Prostate gland (tissue), 2 donors: ENCODE data around the gene PILRB. TPM values are rescaled to one million over a fixed set of nuclear protein-coding genes. Genes with fewer than 3 reads are reported as not detected.

Source experiments
- DNase-seq: peaks from one replicate; pipeline ENCODE4 v3.0.0-alpha.2; 2019; ENCODE audit warnings: low spot score
- H3K27ac ChIP-seq, 2 donors: fragments of 200-600 bp; sonication (generic); 2 replicates each; pipeline ENCODE4 v1.5.1; 2017 to 2019
- H3K27me3 ChIP-seq: fragments of 200-600 bp; sonication (generic); replicated peaks from 2 replicates; pipeline ENCODE4 v1.5.1; 2019; ENCODE audit not compliant: insufficient read depth
- H3K36me3 ChIP-seq, 2 donors: fragments of 200-600 bp; sonication (generic); 1 replicate in 1 of 2; 2 replicates in 1 of 2; pipeline versions ENCODE4 v1.5.1 to v1.8.1; 2017 to 2019
- H3K4me1 ChIP-seq: fragments of 200-600 bp; sonication (generic); replicated peaks from 2 replicates; pipeline ENCODE4 v1.5.1; 2019
- H3K4me3 ChIP-seq, 2 donors: fragments of 200-600 bp; sonication (generic); 2 replicates each; pipeline ENCODE4 v1.5.1; 2017 to 2019
- H3K9me3 ChIP-seq: fragments of 200-600 bp; sonication (generic); 2 replicates; pipeline ENCODE4 v1.5.1; 2017
- CTCF ChIP-seq, 4 experiments: fragments of 200-600 bp in 2 of 4; fragments of 450-650 bp in 2 of 4; sonication (generic) in 2 of 4; IDR thresholded peaks; 1 replicate in 3 of 4; 2 replicates in 1 of 4; pipeline ENCODE4 v1.5.1; 2016 to 2019; ENCODE audit warnings: antibody characterized with exemption in 4 of 4, mild to moderate bottlenecking in 2 of 4, moderate library complexity in 2 of 4
- POLR2A ChIP-seq: fragments of 450-650 bp; IDR thresholded peaks from one replicate; pipeline ENCODE4 v1.6.1; 2016; ENCODE audit warnings: antibody characterized with exemption, mild to moderate bottlenecking
- POLR2AphosphoS5 ChIP-seq: sonication (generic); formaldehyde crosslinking; IDR thresholded peaks from one replicate; pipeline ENCODE4 v1.6.1; 2017; ENCODE audit warnings: antibody characterized with exemption
- WGBS: methylation state at CpG from one replicate; pipeline ENCODE4 v1.1.5; 2018; 5-methylcytosine and 5-hydroxymethylcytosine counted together
- intact Hi-C: fragments of 100-400 bp; cut with DNase I; formaldehyde crosslinking; loops from one replicate; pipeline ENCODE4 v1.14.2; 2022
- total RNA-seq, 2 donors: library from RNA; depleted of rRNA; stranded (reverse); fragments of >200 nt; gene quantifications; one replicate each; pipeline ENCODE4 v1.1.0, GENCODE V29; 2016

Gene PILRB
- total RNA-seq, 2 donors from 2014 or later, result 72.4 to 120 TPM

- Histone ChIP-seq H3K9me3 (no peaks in the 10 kb centered on the region), H3K27ac (no peak overlapping the region), H3K27me3 (no peaks in the 10 kb centered on the region), H3K36me3 (no peaks in the 10 kb centered on the region), H3K4me1 (no peaks in the 10 kb centered on the region), H3K4me3 (no peak overlapping the region)
- intact Hi-C loops, result no loop called here
- WGBS, result 88% methylated on average over 2 of the region's 2 CpGs
- TF ChIP-seq POLR2A (no peak), POLR2AphosphoS5 (no peak), CTCF (IDR thresholded peaks at IDR 0.05) (no peak)
- no peak for DNase-seq
These were observed 29.8 kb downstream of the PILRB start for GRCh38 chr7:100387695-100388094.

GRCh38 chr7:100389437-100390088, 31.6 kb downstream of the PILRB start:
- Histone ChIP-seq H3K27me3 (no peaks in the 10 kb centered on the region), H3K4me1 (no peaks in the 10 kb centered on the region), H3K9me3 (no peaks in the 10 kb centered on the region), H3K36me3 (no peaks in the 10 kb centered on the region), H3K27ac (no peak overlapping the region), H3K4me3 (no peak overlapping the region)
- intact Hi-C loops, result no loop called here
- WGBS, result 78% methylated on average over 9 of the region's 9 CpGs
- DNase-seq, result no peak
- no peak for TF ChIP-seq CTCF (IDR thresholded peaks at IDR 0.05)
- TF ChIP-seq POLR2AphosphoS5, result no peak
- no peak for TF ChIP-seq POLR2A

- TF ChIP-seq POLR2A (no peak), POLR2AphosphoS5 (no peak), CTCF (IDR thresholded peaks at IDR 0.05) (no peak)
- no peaks in the 10 kb centered on the region for H3K4me1 ChIP-seq
- no peak overlapping the region for H3K27ac ChIP-seq
- intact Hi-C loops, result no loop called here
- no peaks in the 10 kb centered on the region for H3K9me3 ChIP-seq
- H3K4me3 ChIP-seq, result no peak overlapping the region
- DNase-seq, result no peak
- H3K36me3 ChIP-seq, result no peaks in the 10 kb centered on the region
- H3K27me3 ChIP-seq, result no peaks in the 10 kb centered on the region
- 73% methylated on average over 3 of the region's 3 CpGs for WGBS
These were observed 32.5 kb downstream of the PILRB start for GRCh38 chr7:100390286-100391009.

- DNase-seq, result no peak
- Histone ChIP-seq H3K4me3 (no peak overlapping the region), H3K9me3 (no peaks in the 10 kb centered on the region), H3K27me3 (no peaks in the 10 kb centered on the region), H3K27ac (no peak overlapping the region), H3K36me3 (no peaks in the 10 kb centered on the region), H3K4me1 (no peaks in the 10 kb centered on the region)
- TF ChIP-seq POLR2AphosphoS5, result no peak
- TF ChIP-seq CTCF (IDR thresholded peaks at IDR 0.05), result no peak
- no peak for TF ChIP-seq POLR2A
- intact Hi-C loops, result no loop called here
- 75% methylated on average over 4 of the region's 4 CpGs for WGBS
These were observed 35.5 kb downstream of the PILRB start for GRCh38 chr7:100393233-100393905.
